ENCODE data around the gene JAG2.

JAG2 gene

DNA sequence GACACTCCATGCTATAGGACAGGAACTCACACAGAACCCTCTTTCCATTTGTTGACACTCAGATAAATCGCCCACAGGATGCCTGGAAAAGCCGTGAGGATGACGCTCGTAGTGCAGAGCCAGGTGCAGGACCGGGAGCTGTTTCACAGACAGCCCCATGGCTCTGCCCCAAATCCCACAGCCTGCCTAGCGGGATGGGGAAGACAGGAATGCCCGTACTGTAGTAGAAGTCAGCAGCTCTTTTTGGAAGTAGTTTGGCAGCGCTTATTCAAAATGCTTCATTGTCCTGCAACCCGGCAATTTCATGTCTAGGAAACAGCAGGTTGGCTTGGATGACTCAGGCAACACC is 41.6 kb downstream of the JAG2 start:
- CTCF ChIA-PET = interaction anchor here (1.0 kb wide), 1 partner anchor 22 kb away, joined by 4 read pairs; no protein-coding TSS in a partner anchor
- TF ChIP-seq, protein P1, sequence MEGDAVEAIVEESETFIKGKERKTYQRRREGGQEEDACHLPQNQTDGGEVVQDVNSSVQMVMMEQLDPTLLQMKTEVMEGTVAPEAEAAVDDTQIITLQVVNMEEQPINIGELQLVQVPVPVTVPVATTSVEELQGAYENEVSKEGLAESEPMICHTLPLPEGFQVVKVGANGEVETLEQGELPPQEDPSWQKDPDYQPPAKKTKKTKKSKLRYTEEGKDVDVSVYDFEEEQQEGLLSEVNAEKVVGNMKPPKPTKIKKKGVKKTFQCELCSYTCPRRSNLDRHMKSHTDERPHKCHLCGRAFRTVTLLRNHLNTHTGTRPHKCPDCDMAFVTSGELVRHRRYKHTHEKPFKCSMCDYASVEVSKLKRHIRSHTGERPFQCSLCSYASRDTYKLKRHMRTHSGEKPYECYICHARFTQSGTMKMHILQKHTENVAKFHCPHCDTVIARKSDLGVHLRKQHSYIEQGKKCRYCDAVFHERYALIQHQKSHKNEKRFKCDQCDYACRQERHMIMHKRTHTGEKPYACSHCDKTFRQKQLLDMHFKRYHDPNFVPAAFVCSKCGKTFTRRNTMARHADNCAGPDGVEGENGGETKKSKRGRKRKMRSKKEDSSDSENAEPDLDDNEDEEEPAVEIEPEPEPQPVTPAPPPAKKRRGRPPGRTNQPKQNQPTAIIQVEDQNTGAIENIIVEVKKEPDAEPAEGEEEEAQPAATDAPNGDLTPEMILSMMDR (IDR thresholded peaks at IDR 0.05; ENCODE audit: insufficient read depth, low read length, missing control alignments) = no peak
- POLR2A ChIA-PET = no interaction called here
- H3K4me3 ChIP-seq (ENCODE audit: low read depth, low read length) = no peak overlapping the region
- DNase-seq (ENCODE audit: low read depth, low spot score) = no peak

DNA sequence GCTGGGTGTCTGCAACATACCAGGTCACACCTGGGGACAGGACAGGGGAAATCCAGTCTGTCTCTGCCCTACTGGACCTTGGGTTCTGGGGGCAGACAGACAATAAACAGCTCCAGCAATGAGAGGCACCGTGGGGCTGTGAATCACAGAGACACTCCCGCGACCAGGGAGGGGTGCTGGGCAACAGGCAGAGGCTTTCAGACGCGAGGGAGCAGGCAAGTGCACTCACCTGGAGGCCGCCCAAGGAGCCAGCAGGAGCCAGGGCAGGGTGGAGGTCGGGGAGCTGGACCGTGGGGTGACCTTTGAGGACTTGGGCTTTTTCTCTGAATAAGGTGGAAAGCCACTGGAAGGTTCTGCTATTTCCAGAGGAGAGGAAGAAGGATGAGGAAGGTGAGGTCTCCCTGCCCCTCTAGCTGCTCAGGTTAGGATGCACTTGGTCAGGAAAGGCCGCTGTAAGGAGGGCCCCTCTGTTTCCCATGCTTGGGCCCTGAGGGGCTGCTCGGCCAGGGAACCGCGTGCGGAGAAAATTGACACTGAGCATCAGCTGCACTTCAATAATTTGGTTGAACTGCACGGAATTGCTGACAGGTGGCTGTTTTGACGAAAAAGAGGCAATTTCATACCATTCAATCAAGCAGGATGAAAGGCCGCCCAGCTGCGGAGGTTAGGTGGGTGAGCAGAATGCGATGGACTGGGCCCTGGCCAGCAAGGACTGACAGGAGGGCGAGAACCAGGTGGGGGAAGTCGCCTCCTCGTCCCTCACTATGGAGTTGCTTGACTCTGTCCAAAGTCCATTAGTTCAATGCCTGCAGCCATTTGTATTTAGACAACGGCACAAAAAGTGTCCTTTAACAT is 42.2 kb downstream of the JAG2 start:
- ChIA-PET CTCF (interaction anchor here (1.0 kb wide), 1 partner anchor 22 kb away, joined by 4 read pairs; no protein-coding TSS in a partner anchor), POLR2A (no interaction called here)
- no peak overlapping the region for H3K4me3 ChIP-seq (ENCODE audit: low read depth, low read length)
- DNase-seq (ENCODE audit: low read depth, low spot score) = no peak
- TF ChIP-seq, protein P1 (IDR thresholded peaks at IDR 0.05; ENCODE audit: insufficient read depth, low read length, missing control alignments) = no peak

DNA sequence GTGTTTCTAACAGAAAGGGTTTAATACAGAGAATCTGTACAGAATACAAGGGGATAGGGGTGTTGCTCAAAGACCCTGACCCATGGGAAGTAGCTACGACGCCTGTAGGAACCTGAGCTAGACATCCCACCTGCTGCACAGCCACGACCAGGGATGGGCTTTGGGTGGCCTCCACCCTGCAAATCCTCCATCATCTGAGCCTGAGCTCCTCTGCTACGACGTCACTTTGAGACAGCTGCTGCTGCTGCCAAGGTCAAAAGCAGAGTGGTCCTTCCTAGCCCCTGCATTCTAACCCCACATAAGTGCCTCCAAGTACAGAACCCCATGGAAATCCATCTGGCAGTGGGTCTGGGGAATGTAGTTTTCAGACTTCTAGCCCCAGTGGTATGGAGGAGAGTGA is 43.8 kb downstream of the JAG2 start:
- ChIA-PET POLR2A (no interaction called here), CTCF (no interaction called here)
- DNase-seq (ENCODE audit: low read depth, low spot score) = no peak
- TF ChIP-seq, protein P1 (IDR thresholded peaks at IDR 0.05; ENCODE audit: insufficient read depth, low read length, missing control alignments) = no peak
- no peak overlapping the region for H3K4me3 ChIP-seq (ENCODE audit: low read depth, low read length)

DNA sequence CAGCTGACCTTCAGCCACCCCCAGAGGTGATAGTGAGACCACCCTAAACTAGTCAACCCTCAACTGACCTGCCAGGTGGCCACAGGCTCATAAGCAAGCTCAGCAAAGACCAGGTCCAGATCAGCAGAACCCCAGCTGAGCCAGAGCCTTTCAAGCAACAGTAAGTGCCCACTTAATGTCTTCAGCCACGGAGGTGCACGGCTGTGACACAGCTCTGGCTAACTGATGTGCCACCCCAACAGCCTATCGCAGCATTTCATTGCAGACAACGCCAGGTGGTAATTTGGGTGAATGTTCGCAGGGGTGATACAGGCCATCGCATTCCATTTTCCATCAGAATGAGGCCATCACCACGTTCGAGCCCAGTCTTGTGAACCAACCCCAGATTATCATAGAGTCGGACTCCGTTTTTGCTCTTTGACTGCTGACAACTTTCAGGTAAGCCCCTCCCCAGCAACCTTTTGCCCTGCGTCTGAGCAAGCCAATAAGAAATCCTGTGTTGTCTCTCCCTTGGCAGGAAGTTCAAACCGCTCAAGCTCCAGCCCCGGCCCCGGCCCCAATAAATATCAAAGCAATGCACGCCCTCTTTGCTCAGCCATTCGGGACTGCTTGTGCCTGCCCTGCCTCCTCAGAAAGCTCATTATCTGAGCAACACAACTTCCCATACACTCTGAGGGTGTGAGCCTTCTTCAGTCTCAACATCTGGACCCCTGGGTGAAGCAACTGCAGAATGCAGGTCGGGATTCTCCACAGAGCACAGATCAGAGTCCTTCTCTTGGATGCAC is 44.4 kb downstream of the JAG2 start:
- TF ChIP-seq, protein P1 (IDR thresholded peaks at IDR 0.05; ENCODE audit: insufficient read depth, low read length, missing control alignments) = no peak
- ChIA-PET CTCF (interaction anchor here (1.0 kb wide), 1 partner anchor 32 kb away, joined by 3 read pairs; no protein-coding TSS in a partner anchor), POLR2A (no interaction called here)
- no peak for DNase-seq (ENCODE audit: low read depth, low spot score)
- H3K4me3 ChIP-seq (ENCODE audit: low read depth, low read length) = no peak overlapping the region

DNA sequence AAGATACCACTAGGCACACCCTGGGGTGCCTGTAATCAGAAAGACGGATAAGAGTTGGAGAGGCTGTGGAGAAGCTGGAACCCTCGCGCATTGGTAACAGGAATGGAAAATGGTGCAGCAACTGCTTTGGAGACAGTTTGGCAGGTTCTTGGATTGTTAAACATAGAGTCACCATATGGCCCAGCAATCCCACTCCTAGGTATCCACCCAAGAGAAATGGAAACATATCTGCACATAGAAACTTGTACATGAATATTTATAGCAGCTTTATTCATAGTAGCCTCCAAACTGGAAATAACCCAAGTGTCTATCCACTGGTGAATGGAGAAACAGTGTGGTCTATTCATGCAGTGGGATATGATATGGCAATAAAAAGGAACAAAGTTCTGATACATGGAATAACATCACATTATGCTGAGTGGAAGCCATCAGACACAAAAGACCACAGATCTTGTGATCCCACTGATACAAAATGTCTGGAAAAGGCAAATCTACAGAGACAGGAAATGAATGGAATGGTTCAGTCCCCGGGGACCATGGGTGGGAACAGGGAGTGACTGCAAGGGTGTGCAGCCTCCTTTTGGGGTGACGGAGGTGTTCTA is 45.4 kb downstream of the JAG2 start:
- TF ChIP-seq, protein P1 (IDR thresholded peaks at IDR 0.05; ENCODE audit: insufficient read depth, low read length, missing control alignments) = no peak
- DNase-seq (ENCODE audit: low read depth, low spot score) = no peak
- ChIA-PET CTCF (no interaction called here), POLR2A (no interaction called here)
- H3K4me3 ChIP-seq (ENCODE audit: low read depth, low read length) = no peak overlapping the region

DNA sequence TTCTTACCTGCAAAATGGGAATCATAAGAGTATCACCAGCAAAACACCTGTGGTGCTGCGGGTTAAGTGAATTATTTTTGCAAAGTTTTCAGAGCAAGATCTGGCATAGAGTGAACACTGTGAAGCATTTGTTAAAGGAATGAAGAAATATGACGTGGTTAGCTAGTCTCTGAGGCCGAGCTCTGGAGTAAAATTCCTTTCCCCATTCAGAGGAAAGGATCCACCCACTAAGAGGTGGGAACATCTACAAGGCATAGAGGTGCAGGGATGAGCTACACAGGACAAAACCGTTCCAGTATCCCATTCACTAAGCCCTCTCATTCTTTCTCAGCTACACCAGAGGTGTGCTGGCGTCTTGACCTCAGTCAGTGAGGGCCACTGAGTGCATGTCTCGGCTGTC is 48.5 kb downstream of the JAG2 start:
- ChIA-PET CTCF (interaction anchor here (1.2 kb wide), 1 partner anchor 12 kb away, joined by 3 read pairs; no protein-coding TSS in a partner anchor), POLR2A (no interaction called here)
- no peak for DNase-seq (ENCODE audit: low read depth, low spot score)
- TF ChIP-seq, protein P1 (IDR thresholded peaks at IDR 0.05; ENCODE audit: insufficient read depth, low read length, missing control alignments) = no peak
- no peak overlapping the region for H3K4me3 ChIP-seq (ENCODE audit: low read depth, low read length)
